Measurements from ENCODE around the gene DIS3.

The DIS3 gene

GRCh38 chr13:72820156-72820897, 38.6 kb upstream of the DIS3 start:
- CTCF ChIA-PET: interaction anchor here (0.5 to 1.8 kb wide), 2 partner anchors 13 to 668 kb away, joined by 3 to 10 read pairs; no protein-coding TSS in a partner anchor

GRCh38 chr13:72808917-72809500, 27.3 kb upstream of the DIS3 start:
- ChIA-PET CTCF (interaction anchor here (0.6 to 0.7 kb wide), 4 partner anchors 11 to 249 kb away, joined by 3 to 9 read pairs (median 4); partner anchors contain the start of gene KLF5), POLR2A (no interaction called here)
- peaks cover 0 to 31% of the 10 kb centered on the region in 2 experiments; a peak in 2 of 3 replicates for H3K36me3 ChIP-seq (ENCODE audit: control insufficient read depth in 2 of 2, insufficient read depth in 1 of 2, low read length in 2 of 2)
- H3K9me3 ChIP-seq (ENCODE audit: control insufficient read depth, insufficient read depth, low read depth, low read length): no peaks in the 10 kb centered on the region
- no peaks in the 10 kb centered on the region for H3K4me1 ChIP-seq (ENCODE audit: control insufficient read depth, insufficient read depth, low read length)
- TF ChIP-seq SCRT1 (tag by site-specific recombination; IDR thresholded peaks at IDR 0.05; ENCODE audit: borderline replicate concordance) (peak; percentile 84), KLF9 (tag by site-specific recombination; IDR thresholded peaks at IDR 0.05; ENCODE audit: low read depth) (no peak), PRDM1 (tag by site-specific recombination; IDR thresholded peaks at IDR 0.05) (peak; percentile 60), ZNF19 (tag by site-specific recombination; IDR thresholded peaks at IDR 0.05; ENCODE audit: low read depth) (no peak), ZNF362 (tag by site-specific recombination; IDR thresholded peaks at IDR 0.05) (peak; percentile 91), ZNF654 (tag by site-specific recombination; IDR thresholded peaks at IDR 0.05; ENCODE audit: low read depth) (peak; percentile 49), ZNF513 (tag by site-specific recombination; IDR thresholded peaks at IDR 0.05) (no peak), SCRT2 (tag by site-specific recombination; IDR thresholded peaks at IDR 0.05) (peak; percentile 86)
- H3K4me3 ChIP-seq (ENCODE audit: low read depth, low read length): no peak overlapping the region
- H3K27ac ChIP-seq (ENCODE audit: extremely low read depth, low read depth, low read length): no peak overlapping the region

More at GRCh38 chr13:72820156-72820897, 38.6 kb upstream of the DIS3 start:
- Histone ChIP-seq H3K9me3 (ENCODE audit: control insufficient read depth, insufficient read depth, low read depth, low read length) (no peaks in the 10 kb centered on the region), H3K4me3 (ENCODE audit: low read depth, low read length) (no peak overlapping the region), H3K4me1 (ENCODE audit: control insufficient read depth, insufficient read depth, low read length) (no peaks in the 10 kb centered on the region), H3K27ac (ENCODE audit: extremely low read depth, low read depth, low read length) (no peak overlapping the region), H3K36me3 (ENCODE audit: control insufficient read depth in 2 of 2, insufficient read depth in 1 of 2, low read length in 2 of 2) (peaks cover 0 to 15% of the 10 kb centered on the region in 2 experiments; a peak in 1 of 3 replicates)
- TF ChIP-seq OSR2 (tag by site-specific recombination; IDR thresholded peaks at IDR 0.05) (peak; percentile 94), ZNF747 (tag by site-specific recombination; IDR thresholded peaks at IDR 0.05) (no peak), HOXA7 (CRISPR knock-in tag; IDR thresholded peaks at IDR 0.05; ENCODE audit: borderline replicate concordance) (no peak), ZNF16 (tag by site-specific recombination; IDR thresholded peaks at IDR 0.05; ENCODE audit: low read depth) (no peak), ZNF19 (tag by site-specific recombination; IDR thresholded peaks at IDR 0.05; ENCODE audit: low read depth) (no peak), ZBTB6 (tag by site-specific recombination; IDR thresholded peaks at IDR 0.05) (no peak), ZBTB21 (tag by site-specific recombination; IDR thresholded peaks at IDR 0.05) (peak; percentile 60; the same call in 1 of the 2 replicates), SALL2 (tag by site-specific recombination; IDR thresholded peaks at IDR 0.05; ENCODE audit: borderline replicate concordance) (no peak), ZNF140 (tag by site-specific recombination; IDR thresholded peaks at IDR 0.05) (no peak), INSM2 (tag by site-specific recombination; IDR thresholded peaks at IDR 0.05) (no peak), ZBTB17 (tag by site-specific recombination; IDR thresholded peaks at IDR 0.05) (peak; percentile 29; the same call in 1 of the 2 replicates), ZNF600 (tag by site-specific recombination; IDR thresholded peaks at IDR 0.05) (no peak), ZNF664 (tag by site-specific recombination; IDR thresholded peaks at IDR 0.05) (peak; percentile 51; the same call in 1 of the 2 replicates), TRIM28 (IDR thresholded peaks at IDR 0.05; ENCODE audit: borderline replicate concordance, low read length) (peak; percentile 43; the same call in 1 of the 2 replicates), ZNF274 (IDR thresholded peaks at IDR 0.05; ENCODE audit: low read length) (no peak), ZNF274 (tag by site-specific recombination; IDR thresholded peaks at IDR 0.05; ENCODE audit: borderline replicate concordance) (no peak), KLF16 (tag by site-specific recombination; IDR thresholded peaks at IDR 0.05) (no peak), ZNF843 (tag by site-specific recombination; IDR thresholded peaks at IDR 0.05) (no peak), ZNF621 (tag by site-specific recombination; IDR thresholded peaks at IDR 0.05) (no peak), ATF2 (tag by site-specific recombination; IDR thresholded peaks at IDR 0.05; ENCODE audit: low read depth) (0 out of 2 replicates have a peak, but pooled peaks have one; percentile 37), ZNF133 (tag by site-specific recombination; IDR thresholded peaks at IDR 0.05) (no peak), IKZF3 (tag by site-specific recombination; IDR thresholded peaks at IDR 0.05) (no peak), TCF7L2 (IDR thresholded peaks at IDR 0.05; ENCODE audit: borderline replicate concordance, low read depth, low read length) (peak; percentile 37; the same call in 1 of the 2 replicates), ZNF629 (tag by site-specific recombination; IDR thresholded peaks at IDR 0.05) (peak; percentile 81)
- POLR2A ChIA-PET: no interaction called here
